ENCODE measurements around the gene TMEM219.

GRCh38 chr16:29992344-29992967, 30.6 kb downstream of the TMEM219 start:
- TF ChIP-seq, protein P1, sequence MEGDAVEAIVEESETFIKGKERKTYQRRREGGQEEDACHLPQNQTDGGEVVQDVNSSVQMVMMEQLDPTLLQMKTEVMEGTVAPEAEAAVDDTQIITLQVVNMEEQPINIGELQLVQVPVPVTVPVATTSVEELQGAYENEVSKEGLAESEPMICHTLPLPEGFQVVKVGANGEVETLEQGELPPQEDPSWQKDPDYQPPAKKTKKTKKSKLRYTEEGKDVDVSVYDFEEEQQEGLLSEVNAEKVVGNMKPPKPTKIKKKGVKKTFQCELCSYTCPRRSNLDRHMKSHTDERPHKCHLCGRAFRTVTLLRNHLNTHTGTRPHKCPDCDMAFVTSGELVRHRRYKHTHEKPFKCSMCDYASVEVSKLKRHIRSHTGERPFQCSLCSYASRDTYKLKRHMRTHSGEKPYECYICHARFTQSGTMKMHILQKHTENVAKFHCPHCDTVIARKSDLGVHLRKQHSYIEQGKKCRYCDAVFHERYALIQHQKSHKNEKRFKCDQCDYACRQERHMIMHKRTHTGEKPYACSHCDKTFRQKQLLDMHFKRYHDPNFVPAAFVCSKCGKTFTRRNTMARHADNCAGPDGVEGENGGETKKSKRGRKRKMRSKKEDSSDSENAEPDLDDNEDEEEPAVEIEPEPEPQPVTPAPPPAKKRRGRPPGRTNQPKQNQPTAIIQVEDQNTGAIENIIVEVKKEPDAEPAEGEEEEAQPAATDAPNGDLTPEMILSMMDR (IDR thresholded peaks at IDR 0.05), result no peak
- no peak for TF ChIP-seq POLR2A (IDR thresholded peaks at IDR 0.05)
